NCI-H2227 (cell line): ENCODE data around the gene PDGFRA.
"Not testable (repeated sequence)": the region's sequence is repeated elsewhere in the genome, so short reads cannot be mapped to it uniquely, and the experiment has no call there.

Experiments
- DNase-seq: peaks from one replicate; lab custom pipeline; 2025; ENCODE audit not compliant: unreplicated experiment; lab: John Stamatoyannopoulos, UW

Gene PDGFRA

DNA sequence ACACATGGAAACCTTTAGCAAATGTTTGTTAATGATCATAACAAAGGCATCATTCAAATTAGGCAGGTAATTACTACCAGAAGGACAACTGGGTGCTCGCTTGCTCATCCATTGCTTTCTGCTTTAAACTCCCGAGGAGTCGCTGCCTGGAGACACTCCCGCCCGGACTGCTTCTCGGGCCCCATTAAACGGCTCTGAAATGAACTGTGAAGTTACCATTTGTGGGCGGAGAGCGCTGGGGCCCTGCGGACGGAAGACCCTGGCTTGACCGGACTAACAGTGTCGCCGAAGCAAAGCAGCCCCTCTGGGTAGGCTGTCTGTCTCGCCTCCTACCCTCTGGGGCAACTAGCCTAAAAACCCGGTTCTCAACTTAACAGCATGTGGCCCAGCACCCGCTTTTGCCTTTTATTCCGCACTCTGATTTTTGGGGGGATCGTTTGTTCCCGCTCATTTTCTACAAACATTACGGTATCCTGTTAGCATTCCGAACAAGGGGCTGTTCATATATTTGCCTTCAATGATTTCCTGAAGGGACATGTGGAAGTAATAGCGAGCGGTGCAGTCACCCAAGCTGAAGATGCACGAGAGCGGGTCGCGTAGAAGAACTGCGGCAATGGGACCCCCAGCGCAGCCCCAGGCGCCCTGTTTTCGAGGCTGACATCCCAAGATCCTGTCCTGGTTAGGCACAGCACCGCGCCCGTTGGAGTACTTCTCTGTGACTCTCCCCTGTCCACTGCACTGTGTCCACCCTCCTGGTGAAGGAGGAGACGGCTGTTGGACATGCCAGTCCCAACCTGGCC, 1.6 kb upstream of the PDGFRA start:
- no peak for DNase-seq

DNA sequence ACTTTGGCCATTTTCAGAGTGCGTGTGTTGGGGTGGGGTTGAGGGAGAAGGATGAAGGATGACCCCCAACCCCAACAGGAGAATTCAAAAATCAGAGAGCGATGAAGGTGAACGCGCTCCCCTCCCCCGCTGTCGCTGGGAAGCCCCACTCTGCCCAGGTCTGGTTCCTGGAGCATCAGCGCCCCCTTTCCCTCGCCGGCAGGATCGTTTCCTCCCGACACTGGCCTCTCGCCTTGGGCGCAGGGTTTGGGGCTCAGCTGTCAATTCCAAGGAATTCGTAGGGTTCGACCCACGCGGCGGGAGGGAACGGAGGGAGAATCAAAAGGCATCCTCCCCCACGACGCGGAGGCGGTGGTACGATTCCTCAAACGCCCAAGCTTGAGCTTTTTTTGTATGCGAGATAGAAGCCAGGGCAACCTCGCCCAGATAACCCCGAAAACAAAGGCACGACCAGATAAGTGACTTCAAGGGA, 1.0 kb upstream of the PDGFRA start:
- DNase-seq = peak; percentile 39

DNA sequence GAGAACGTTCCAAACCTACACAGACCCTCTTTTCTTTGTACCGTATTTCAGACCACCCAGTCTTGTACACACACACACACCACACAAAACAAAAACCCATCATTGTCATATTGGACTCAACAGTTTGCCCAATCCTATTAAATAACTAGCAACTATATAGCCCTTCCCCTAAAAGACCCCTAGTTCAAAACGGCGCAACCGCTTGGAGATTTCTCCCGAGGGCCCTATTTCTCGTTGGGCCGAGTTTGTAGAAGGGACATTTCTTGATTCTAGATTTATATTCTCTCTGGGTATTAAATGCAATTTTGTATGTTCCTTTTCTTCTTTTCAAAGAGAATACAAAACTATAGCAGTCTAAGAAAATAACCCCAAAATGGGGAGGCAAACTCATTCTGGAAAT, 547 bp upstream of the PDGFRA start:
- no peak for DNase-seq

GRCh38 chr4:54229631-54230483, 764 bp downstream of the PDGFRA start:
- DNase-seq = no peak

- no peak for DNase-seq
These were observed 1.7 kb downstream of the PDGFRA start for GRCh38 chr4:54230484-54231418.

- DNase-seq = no peak
These were observed 2.3 kb downstream of the PDGFRA start for GRCh38 chr4:54231419-54231767.

GRCh38 chr4:54231768-54232688, 2.9 kb downstream of the PDGFRA start:
- peak; percentile 3 for DNase-seq

- DNase-seq = peak; percentile 72
These were observed 4.2 kb downstream of the PDGFRA start for GRCh38 chr4:54233277-54233696.

GRCh38 chr4:54233697-54234496, 4.8 kb downstream of the PDGFRA start:
- DNase-seq = peak; percentile 74

GRCh38 chr4:54234497-54235205, 5.6 kb downstream of the PDGFRA start:
- no peak for DNase-seq

- DNase-seq = not testable (repeated sequence)
These were observed 7.2 kb downstream of the PDGFRA start for GRCh38 chr4:54236316-54236715.

GRCh38 chr4:54237770-54238169, 8.7 kb downstream of the PDGFRA start:
- no peak for DNase-seq

- no peak for DNase-seq
These were observed 9.3 kb downstream of the PDGFRA start for GRCh38 chr4:54238389-54238788.

GRCh38 chr4:54241268-54241823, 12.3 kb downstream of the PDGFRA start:
- DNase-seq = not testable (repeated sequence)

GRCh38 chr4:54243541-54243940, 14.4 kb downstream of the PDGFRA start:
- not testable (repeated sequence) for DNase-seq

- DNase-seq = not testable (repeated sequence)
These were observed 23.2 kb downstream of the PDGFRA start for GRCh38 chr4:54252312-54252711.

GRCh38 chr4:54254116-54254914, 25.2 kb downstream of the PDGFRA start:
- DNase-seq = no peak
